Prostate gland (tissue), 2 donors: ENCODE results near the gene TMEM117.

Experiments used
- POLR2AphosphoS5 ChIP-seq: sonication (generic); formaldehyde crosslinking; IDR thresholded peaks from one replicate; pipeline ENCODE4 v1.6.1; 2017; ENCODE audit warnings: antibody characterized with exemption
- TF ChIP-seq, protein P1 (sequence below), 4 experiments: fragments of 200-600 bp in 2 of 4; fragments of 450-650 bp in 2 of 4; sonication (generic) in 2 of 4; IDR thresholded peaks; 1 replicate in 3 of 4; 2 replicates in 1 of 4; pipeline ENCODE4 v1.5.1; 2016 to 2019; ENCODE audit warnings: antibody characterized with exemption in 4 of 4, mild to moderate bottlenecking in 2 of 4, moderate library complexity in 2 of 4

DNA sequence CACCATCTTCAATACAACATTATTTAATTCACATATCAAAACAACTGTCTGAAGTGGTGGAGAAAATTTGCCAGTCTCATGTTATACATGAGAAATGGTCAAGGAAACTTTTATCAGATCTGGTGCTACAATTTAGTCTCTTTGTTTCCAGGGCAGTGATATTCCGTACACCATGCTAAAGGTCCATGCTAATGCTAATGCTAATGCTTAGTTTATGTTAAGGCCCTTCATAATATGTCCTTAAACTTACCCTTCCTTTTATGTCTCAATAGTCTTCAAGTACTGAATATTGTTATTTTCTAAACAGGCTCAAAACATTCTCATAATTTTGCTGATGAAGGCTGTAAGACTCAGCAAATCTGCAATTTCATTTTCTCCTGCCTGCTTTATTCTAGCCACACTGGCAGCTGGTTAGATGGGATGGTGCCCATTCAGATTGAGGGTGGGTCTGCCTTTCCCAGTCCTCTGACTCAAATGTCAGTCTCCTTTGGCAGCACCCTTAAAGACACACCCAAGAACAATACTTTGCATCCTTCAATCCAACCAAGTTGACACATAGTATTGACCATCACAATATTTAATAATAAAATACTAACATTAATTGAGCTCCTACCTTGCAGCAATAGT lies 59.8 kb downstream of the TMEM117 start:
- TF ChIP-seq, protein P1, sequence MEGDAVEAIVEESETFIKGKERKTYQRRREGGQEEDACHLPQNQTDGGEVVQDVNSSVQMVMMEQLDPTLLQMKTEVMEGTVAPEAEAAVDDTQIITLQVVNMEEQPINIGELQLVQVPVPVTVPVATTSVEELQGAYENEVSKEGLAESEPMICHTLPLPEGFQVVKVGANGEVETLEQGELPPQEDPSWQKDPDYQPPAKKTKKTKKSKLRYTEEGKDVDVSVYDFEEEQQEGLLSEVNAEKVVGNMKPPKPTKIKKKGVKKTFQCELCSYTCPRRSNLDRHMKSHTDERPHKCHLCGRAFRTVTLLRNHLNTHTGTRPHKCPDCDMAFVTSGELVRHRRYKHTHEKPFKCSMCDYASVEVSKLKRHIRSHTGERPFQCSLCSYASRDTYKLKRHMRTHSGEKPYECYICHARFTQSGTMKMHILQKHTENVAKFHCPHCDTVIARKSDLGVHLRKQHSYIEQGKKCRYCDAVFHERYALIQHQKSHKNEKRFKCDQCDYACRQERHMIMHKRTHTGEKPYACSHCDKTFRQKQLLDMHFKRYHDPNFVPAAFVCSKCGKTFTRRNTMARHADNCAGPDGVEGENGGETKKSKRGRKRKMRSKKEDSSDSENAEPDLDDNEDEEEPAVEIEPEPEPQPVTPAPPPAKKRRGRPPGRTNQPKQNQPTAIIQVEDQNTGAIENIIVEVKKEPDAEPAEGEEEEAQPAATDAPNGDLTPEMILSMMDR (IDR thresholded peaks at IDR 0.05) = no peak
- TF ChIP-seq POLR2AphosphoS5 = no peak
